ENCODE results near the gene PBXIP1.

PBXIP1 gene

GRCh38 chr1:154953611-154954038 lies 2.3 kb downstream of the PBXIP1 start:
- Histone ChIP-seq H3K27me3 (replicated peaks; ENCODE audit: control insufficient read depth, insufficient read depth, low read length) (no peaks in the 10 kb centered on the region), H3K4me3 (replicated peaks; ENCODE audit: low read depth, low read length) (no peak overlapping the region)

DNA sequence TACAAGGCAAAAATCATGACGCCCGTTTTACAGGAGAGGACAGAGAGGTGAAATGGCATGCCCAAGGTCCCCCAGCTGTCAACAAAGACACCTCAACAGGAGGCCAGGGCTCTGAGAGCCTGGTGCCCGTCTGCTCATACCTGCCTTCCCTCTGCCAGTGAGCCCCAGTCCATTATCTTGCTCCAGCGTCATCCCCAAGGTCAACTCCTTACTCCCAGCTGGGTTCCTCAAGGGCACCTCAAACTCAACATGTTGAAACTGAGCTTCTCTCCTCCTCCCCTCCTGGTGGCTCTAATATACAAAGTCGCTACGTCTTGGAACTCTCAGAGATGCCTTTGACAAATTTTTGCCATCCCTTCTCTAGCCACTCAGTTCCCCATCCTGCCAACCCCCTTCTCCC lies 3.2 kb downstream of the PBXIP1 start:
- Histone ChIP-seq H3K27me3 (replicated peaks; ENCODE audit: control insufficient read depth, insufficient read depth, low read length) (no peaks in the 10 kb centered on the region), H3K36me3 (ENCODE audit: control insufficient read depth, insufficient read depth, low read length) (peaks cover 12% of the 10 kb centered on the region), H3K4me3 (replicated peaks; ENCODE audit: low read depth, low read length) (no peak overlapping the region)
- TF ChIP-seq, protein P1, sequence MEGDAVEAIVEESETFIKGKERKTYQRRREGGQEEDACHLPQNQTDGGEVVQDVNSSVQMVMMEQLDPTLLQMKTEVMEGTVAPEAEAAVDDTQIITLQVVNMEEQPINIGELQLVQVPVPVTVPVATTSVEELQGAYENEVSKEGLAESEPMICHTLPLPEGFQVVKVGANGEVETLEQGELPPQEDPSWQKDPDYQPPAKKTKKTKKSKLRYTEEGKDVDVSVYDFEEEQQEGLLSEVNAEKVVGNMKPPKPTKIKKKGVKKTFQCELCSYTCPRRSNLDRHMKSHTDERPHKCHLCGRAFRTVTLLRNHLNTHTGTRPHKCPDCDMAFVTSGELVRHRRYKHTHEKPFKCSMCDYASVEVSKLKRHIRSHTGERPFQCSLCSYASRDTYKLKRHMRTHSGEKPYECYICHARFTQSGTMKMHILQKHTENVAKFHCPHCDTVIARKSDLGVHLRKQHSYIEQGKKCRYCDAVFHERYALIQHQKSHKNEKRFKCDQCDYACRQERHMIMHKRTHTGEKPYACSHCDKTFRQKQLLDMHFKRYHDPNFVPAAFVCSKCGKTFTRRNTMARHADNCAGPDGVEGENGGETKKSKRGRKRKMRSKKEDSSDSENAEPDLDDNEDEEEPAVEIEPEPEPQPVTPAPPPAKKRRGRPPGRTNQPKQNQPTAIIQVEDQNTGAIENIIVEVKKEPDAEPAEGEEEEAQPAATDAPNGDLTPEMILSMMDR (IDR thresholded peaks at IDR 0.05; ENCODE audit: insufficient read depth, low read length, poor library complexity, severe bottlenecking): no peak
- no peak for DNase-seq (ENCODE audit: extremely low read depth, insufficient read length)

More at GRCh38 chr1:154953611-154954038, 2.3 kb downstream of the PBXIP1 start:
- TF ChIP-seq, protein P1 (IDR thresholded peaks at IDR 0.05; ENCODE audit: insufficient read depth, low read length, poor library complexity, severe bottlenecking): no peak
- no peak for DNase-seq (ENCODE audit: extremely low read depth, insufficient read length)
- peaks cover 16% of the 10 kb centered on the region for H3K36me3 ChIP-seq (ENCODE audit: control insufficient read depth, insufficient read depth, low read length)

GRCh38 chr1:154951901-154952657 lies 3.8 kb downstream of the PBXIP1 start:
- H3K27me3 ChIP-seq (replicated peaks; ENCODE audit: control insufficient read depth, insufficient read depth, low read length): no peaks in the 10 kb centered on the region
- DNase-seq (ENCODE audit: extremely low read depth, insufficient read length): no peak
- H3K36me3 ChIP-seq (ENCODE audit: control insufficient read depth, insufficient read depth, low read length): peaks cover 14% of the 10 kb centered on the region
- TF ChIP-seq, protein P1 (IDR thresholded peaks at IDR 0.05; ENCODE audit: insufficient read depth, low read length, poor library complexity, severe bottlenecking): no peak
- H3K4me3 ChIP-seq (replicated peaks; ENCODE audit: low read depth, low read length): 0 out of 2 replicates have a peak overlapping the region, but pooled peaks have one; percentile 3

DNA sequence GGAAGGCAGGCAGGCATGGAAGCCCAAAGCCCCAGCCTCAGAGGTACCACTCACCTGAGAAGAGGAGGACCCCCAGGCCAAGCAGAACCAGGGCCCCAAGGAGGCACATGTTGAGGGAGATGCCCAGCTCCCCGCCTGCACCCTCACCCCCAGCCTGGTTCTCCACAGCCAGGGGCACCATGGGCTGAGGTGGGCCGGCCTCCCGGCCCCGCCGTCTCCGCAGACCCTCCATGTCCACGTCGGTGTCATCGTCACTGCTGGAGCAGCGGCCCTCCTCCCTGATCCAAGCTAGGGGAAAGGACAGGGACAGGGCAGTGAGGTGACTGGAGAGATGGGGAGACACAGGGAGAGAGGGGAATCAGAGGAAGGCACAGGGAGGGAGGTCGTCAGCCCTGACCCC lies 7.8 kb downstream of the PBXIP1 start:
- Histone ChIP-seq H3K4me3 (replicated peaks; ENCODE audit: low read depth, low read length) (no peak overlapping the region), H3K27me3 (replicated peaks; ENCODE audit: control insufficient read depth, insufficient read depth, low read length) (no peaks in the 10 kb centered on the region), H3K36me3 (ENCODE audit: control insufficient read depth, insufficient read depth, low read length) (peaks cover 22% of the 10 kb centered on the region)
- TF ChIP-seq, protein P1 (IDR thresholded peaks at IDR 0.05; ENCODE audit: insufficient read depth, low read length, poor library complexity, severe bottlenecking): no peak
- no peak for DNase-seq (ENCODE audit: extremely low read depth, insufficient read length)

GRCh38 chr1:154945962-154946850 lies 9.7 kb downstream of the PBXIP1 start:
- H3K27me3 ChIP-seq (replicated peaks; ENCODE audit: control insufficient read depth, insufficient read depth, low read length): no peaks in the 10 kb centered on the region
- DNase-seq (ENCODE audit: extremely low read depth, insufficient read length): no peak
- TF ChIP-seq, protein P1 (IDR thresholded peaks at IDR 0.05; ENCODE audit: insufficient read depth, low read length, poor library complexity, severe bottlenecking): no peak
- peaks cover 22% of the 10 kb centered on the region for H3K36me3 ChIP-seq (ENCODE audit: control insufficient read depth, insufficient read depth, low read length)
- H3K4me3 ChIP-seq (replicated peaks; ENCODE audit: low read depth, low read length): no peak overlapping the region
